Activated T-cell treated with anti-CD3 and anti-CD28 coated beads, Interleukin-2, amount 50 U/mL, for 4 hours (primary cell): ENCODE measurements around the gene OR4D5. TPM values are rescaled to one million over a fixed set of nuclear protein-coding genes. Genes with fewer than 3 reads are reported as not detected.

Experiments used
- ATAC-seq, 2 donors: fragments of 200-7000 bp; cut with Tn5 transposase; one replicate each; pipeline ENCODE4 v1.10.0; 2021
- DNase-seq: peaks from one replicate; pipeline ENCODE4 v3.0.0-alpha.2; 2020
- H3K27me3 Mint-ChIP-seq: one replicate; pipeline ENCODE4 v1.8.0; 2021; ENCODE audit warnings: low read depth, mixed read lengths
- H3K36me3 Mint-ChIP-seq: one replicate; pipeline ENCODE4 v1.8.0; 2022; ENCODE audit warnings: mixed read lengths; ENCODE audit not compliant: insufficient read depth
- H3K4me1 Mint-ChIP-seq: one replicate; pipeline ENCODE4 v1.8.0; 2021; ENCODE audit warnings: low read depth, mixed read lengths
- H3K4me3 Mint-ChIP-seq: one replicate; pipeline ENCODE4 v1.8.0; 2021; ENCODE audit warnings: mild to moderate bottlenecking, moderate library complexity, mixed read lengths
- H3K9me3 Mint-ChIP-seq: one replicate; pipeline ENCODE4 v1.8.0; 2021; ENCODE audit warnings: mixed read lengths
- total RNA-seq, 3 donors: library from RNA; stranded (reverse); gene quantifications; one replicate each; pipeline ENCODE4 v1.2.1, GENCODE V29; 2021

OR4D5 gene
- total RNA-seq, 3 donors from 2014 or later, result not detected

- no peaks in the 10 kb centered on the region for H3K36me3 Mint-ChIP-seq
Measured at GRCh38 chr11:123977731-123978347, 38.4 kb downstream of the OR4D5 start, which contains the start of gene OR10S1. TSS of gene OR10S1 (minus strand) at chr11:123977781. CDS start at chr11:123977664, 117 bp downstream.

GRCh38 chr11:123979311-123979710, 39.9 kb downstream of the OR4D5 start:
- Mint-ChIP-seq H3K4me3 (no peak overlapping the region), H3K9me3 (peaks cover 5% of the 10 kb centered on the region), H3K27me3 (no peaks in the 10 kb centered on the region), H3K4me1 (no peaks in the 10 kb centered on the region), H3K36me3 (no peaks in the 10 kb centered on the region)
- ATAC-seq (no peak), DNase-seq (no peak)

More at GRCh38 chr11:123977731-123978347, 38.4 kb downstream of the OR4D5 start, which contains the start of gene OR10S1:
- H3K9me3 Mint-ChIP-seq, result peaks cover 2% of the 10 kb centered on the region
- no peaks in the 10 kb centered on the region for H3K27me3 Mint-ChIP-seq
- H3K4me1 Mint-ChIP-seq, result no peaks in the 10 kb centered on the region
- DNase-seq (no peak), ATAC-seq (no peak)
- no peak within 1 kb of the TSS for H3K4me3 Mint-ChIP-seq

Other genes starting within 250 kb of the OR4D5 start
- 10 to 100 TPM; 19.9 to 20.6 (median 20.3) TPM for gene ZNF202, start 198.0 kb upstream of the OR4D5 start, total RNA-seq
- not detected for gene OR6X1, start 185.1 kb upstream of the OR4D5 start, total RNA-seq
- not detected for gene OR6M1, start 133.3 kb upstream of the OR4D5 start, total RNA-seq
- not detected for gene TMEM225, start 53.9 kb upstream of the OR4D5 start, total RNA-seq
- gene OR8D4, start 37.5 kb upstream of the OR4D5 start, total RNA-seq, result not detected
- gene OR6T1, start 4.2 kb downstream of the OR4D5 start, total RNA-seq, result not detected
- not detected for gene OR10S1, start 38.2 kb downstream of the OR4D5 start, total RNA-seq
- gene OR10G6, start 55.5 kb downstream of the OR4D5 start, total RNA-seq, result not detected
- not detected for gene OR10G4, start 73.4 kb downstream of the OR4D5 start, total RNA-seq
- not detected for gene OR10G9, start 83.4 kb downstream of the OR4D5 start, total RNA-seq
- not detected for gene OR10G8, start 87.2 kb downstream of the OR4D5 start, total RNA-seq
- gene OR10G7, start 101.7 kb downstream of the OR4D5 start, total RNA-seq, result not detected
- gene VWA5A, start 175.8 kb downstream of the OR4D5 start, total RNA-seq, result 1 to 10 TPM; 1.5 to 1.8 (median 1.7) TPM
- not detected for gene OR10D3, start 243.7 kb downstream of the OR4D5 start, total RNA-seq